Heart left ventricle (tissue), 13 donors: Measurements from ENCODE around the gene SCAF4.

Experiments used
- POLR2A ChIP-seq, 2 donors: fragments of 450-650 bp; IDR thresholded peaks; one replicate each; pipeline ENCODE4 v1.6.1; 2017; ENCODE audit warnings: antibody characterized with exemption in 2 of 2, mild to moderate bottlenecking in 2 of 2, moderate library complexity in 2 of 2
- TF ChIP-seq, protein P1 (sequence below), 12 donors: fragments of 200-600 bp; sonication (generic) in 4 of 12; IDR thresholded peaks; one replicate each; pipeline versions ENCODE4 v1.5.0 to v1.8.0; 2018 to 2022; ENCODE audit warnings: antibody characterized with exemption in 12 of 12, mild to moderate bottlenecking in 5 of 12
- donor health status: ischemic (EF 13 %, LVEDD 7.1; RV severe dilation, severe dysfunction).
- donor health status: DM: no; HTN: yes; CAD: no.
- donor health status: DM: no; HTN: no; CAD: no.
- donor health status: ischemic (EF 25% LVEDD 6.9; RV normal size, moderate dysfunction).
- donor health status: ischemic (EF 25% LVEDD 5.7; RV mildly dilated, moderate dysfunction).
- donor health status: ischemic (EF 35%, LVEDD 5.7; RV mildly dilated, moderate dysfunction).
- donor health status: nonischemic (EF 11% LVEDD 7.7; RV severe dilation, severe dysfunction).
- donor health status: DM: yes; HTN: yes; CAD: no.
- donor health status: PGD.
- donor health status: ischemic (EF 29% LVEDD 5.4; RV normal size, mild dysfunction).
- donor health status: nonischemic (EF 23%, LVEDD 6.1; RV moderate dilation, normal function).

DNA sequence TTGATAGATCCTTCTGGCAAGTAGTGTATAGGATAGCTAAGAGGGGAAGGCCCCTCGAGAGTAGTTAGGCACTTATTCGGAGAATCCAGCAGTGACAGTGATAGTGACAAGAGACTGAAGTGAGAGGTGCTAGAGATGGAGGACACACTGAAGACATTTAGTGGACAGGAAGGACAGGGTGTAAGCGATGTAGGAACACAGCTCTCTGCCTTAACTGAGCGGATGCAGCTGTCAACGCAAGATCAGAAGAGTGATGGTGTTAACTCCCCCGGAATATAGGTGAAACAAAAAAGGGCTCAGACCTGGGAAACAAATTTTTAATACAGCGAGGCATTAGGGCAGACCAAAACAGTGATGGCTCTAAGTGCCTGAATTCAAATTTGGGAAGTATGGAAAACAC is 56.6 kb downstream of the SCAF4 start:
- TF ChIP-seq, protein P1, sequence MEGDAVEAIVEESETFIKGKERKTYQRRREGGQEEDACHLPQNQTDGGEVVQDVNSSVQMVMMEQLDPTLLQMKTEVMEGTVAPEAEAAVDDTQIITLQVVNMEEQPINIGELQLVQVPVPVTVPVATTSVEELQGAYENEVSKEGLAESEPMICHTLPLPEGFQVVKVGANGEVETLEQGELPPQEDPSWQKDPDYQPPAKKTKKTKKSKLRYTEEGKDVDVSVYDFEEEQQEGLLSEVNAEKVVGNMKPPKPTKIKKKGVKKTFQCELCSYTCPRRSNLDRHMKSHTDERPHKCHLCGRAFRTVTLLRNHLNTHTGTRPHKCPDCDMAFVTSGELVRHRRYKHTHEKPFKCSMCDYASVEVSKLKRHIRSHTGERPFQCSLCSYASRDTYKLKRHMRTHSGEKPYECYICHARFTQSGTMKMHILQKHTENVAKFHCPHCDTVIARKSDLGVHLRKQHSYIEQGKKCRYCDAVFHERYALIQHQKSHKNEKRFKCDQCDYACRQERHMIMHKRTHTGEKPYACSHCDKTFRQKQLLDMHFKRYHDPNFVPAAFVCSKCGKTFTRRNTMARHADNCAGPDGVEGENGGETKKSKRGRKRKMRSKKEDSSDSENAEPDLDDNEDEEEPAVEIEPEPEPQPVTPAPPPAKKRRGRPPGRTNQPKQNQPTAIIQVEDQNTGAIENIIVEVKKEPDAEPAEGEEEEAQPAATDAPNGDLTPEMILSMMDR (IDR thresholded peaks at IDR 0.05): no peak
- no peak for TF ChIP-seq POLR2A (IDR thresholded peaks at IDR 0.05)
